Kasumi-1 (cell line): ENCODE results near the gene FNBP1L.
"Not testable (repeated sequence)": the region's sequence is repeated elsewhere in the genome, so short reads cannot be mapped to it uniquely, and the experiment has no call there.

ENCODE experiments used
- DNase-seq, 2 experiments: peaks; one replicate each; lab custom pipeline; 2025; lab: John Stamatoyannopoulos, UW

FNBP1L gene

DNA sequence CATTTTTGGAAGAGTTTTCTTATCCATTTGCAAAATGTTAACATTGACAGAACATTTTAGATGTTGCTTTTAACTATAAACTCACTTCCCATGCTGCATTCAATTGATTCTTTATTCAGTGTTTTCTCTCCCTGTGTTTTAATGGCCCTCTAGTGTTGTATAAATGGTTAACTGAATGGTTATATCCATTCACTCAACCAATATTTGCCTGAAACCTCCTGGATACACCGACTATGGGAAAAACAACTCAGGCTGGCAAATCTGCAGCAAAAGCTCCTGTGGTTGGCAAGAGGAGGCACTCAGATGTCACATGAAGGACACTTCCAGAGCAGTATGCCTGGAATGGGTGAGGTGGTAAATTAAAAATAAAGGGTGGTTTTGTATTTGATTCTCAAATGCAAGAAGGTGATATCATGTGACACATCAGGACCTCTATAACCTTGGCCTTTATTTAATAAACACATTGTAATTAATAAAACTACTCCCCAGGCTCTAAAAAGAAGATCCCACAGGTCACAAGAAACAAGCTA lies 126.1 kb downstream of the FNBP1L start:
- DNase-seq, result no peak

DNA sequence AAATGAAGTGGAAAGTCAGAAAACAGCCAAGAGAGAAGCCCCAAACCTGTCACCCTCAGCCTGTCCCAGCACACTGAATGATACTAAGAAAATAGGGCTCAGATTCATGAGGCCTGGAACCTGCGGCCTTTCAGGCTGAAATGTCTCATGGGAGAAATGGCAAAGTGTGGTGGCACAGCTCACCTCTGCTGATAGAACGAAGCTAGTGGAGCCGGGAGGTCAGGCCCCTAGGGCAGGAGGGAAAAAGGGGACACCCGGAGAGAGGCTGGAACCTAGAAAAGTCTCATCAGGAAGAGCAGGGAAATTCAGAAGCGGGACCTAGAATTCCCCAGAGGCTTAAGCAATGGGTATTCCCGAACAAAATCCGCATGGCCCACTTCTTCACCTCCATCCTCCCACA lies 126.6 kb downstream of the FNBP1L start:
- DNase-seq, result no peak

DNA sequence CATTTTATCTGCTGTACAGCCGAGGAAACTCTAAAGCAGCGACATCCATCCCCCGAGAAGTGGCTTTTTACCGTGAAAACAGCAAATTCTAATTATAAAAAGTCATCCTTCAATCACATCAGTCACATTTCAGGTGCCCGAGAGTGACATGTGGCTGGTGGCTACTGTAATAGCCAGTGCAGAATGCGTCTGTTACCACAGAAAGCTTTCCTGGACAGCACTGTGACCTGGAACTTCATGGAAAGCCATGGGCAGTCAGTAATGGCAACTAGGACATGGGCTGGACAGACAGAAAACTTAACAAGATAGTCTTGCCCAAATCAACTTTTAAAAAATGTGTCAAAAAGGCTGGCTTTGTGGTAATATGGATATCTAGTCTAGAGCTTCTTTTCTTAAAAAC lies 127.1 kb downstream of the FNBP1L start:
- no peak for DNase-seq

DNA sequence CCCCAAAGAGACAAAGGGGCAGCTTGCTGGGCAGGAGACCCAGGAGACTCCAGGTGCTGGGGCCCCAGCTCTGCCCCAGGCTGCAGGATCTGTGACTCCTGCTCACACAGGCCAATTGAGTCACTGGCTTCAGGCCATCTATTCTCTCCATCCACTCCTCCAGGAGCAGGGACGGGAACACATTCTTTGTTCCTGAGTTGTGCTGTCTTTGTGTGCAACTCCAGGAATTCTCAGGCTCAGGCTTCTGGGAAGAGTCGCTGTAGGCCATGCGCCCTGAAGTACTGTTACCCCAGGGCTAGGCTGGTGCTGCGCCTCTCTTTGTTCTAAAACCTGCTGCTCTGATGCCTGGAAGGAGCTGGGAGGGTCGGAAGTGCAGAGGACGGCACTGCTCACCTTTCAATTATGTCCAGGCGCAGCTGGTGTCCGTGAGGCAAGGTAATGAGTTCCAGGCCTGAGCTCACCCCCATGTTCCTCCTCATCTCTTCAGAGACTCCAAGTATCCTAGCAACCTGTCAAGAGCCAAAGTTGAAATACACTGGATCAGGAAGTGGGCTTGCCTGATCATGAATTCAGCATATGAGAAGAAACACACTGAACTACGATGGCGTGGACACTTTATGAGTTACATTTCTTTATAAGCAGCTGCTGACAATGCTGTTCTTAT lies 127.8 kb downstream of the FNBP1L start:
- DNase-seq, result no peak

DNA sequence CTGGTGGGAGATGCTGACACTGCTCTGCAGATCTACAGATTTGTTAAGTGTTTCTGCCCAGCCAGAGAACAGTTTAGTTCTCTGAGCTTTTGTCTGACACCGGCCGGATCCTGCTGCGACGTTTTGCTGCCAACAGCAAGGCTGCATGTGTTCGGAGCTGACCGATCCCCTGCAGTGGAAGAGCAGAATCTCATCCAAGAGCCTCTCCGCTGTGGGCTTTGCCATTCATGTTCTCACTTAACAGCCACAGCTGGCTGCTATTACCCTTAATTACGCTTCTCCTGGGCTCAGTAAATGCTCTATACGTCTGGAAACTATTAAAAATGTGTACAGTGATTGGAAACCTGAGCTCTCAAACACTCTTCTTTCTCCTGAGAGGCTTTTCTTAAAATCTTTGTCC lies 128.4 kb downstream of the FNBP1L start:
- no peak for DNase-seq

DNA sequence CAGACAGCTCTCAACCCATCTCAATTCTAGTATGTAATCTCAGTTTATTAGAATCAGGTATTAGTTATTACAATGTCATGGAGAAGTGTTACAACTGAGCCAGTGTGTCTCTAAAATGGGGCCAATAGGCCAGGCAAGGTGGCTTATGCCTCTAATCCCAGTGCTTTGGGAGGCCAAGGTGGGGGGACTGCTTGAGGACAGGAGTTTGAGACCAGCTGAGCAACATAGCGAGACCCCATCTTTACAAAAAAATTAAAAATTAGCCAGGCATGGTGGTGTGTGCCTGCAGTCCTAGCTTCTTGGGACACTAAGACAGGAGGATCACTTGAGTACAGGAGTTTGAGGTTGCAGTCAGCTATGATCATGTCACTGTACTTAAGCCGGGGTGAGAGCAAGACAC lies 128.8 kb downstream of the FNBP1L start:
- DNase-seq, result no peak

DNA sequence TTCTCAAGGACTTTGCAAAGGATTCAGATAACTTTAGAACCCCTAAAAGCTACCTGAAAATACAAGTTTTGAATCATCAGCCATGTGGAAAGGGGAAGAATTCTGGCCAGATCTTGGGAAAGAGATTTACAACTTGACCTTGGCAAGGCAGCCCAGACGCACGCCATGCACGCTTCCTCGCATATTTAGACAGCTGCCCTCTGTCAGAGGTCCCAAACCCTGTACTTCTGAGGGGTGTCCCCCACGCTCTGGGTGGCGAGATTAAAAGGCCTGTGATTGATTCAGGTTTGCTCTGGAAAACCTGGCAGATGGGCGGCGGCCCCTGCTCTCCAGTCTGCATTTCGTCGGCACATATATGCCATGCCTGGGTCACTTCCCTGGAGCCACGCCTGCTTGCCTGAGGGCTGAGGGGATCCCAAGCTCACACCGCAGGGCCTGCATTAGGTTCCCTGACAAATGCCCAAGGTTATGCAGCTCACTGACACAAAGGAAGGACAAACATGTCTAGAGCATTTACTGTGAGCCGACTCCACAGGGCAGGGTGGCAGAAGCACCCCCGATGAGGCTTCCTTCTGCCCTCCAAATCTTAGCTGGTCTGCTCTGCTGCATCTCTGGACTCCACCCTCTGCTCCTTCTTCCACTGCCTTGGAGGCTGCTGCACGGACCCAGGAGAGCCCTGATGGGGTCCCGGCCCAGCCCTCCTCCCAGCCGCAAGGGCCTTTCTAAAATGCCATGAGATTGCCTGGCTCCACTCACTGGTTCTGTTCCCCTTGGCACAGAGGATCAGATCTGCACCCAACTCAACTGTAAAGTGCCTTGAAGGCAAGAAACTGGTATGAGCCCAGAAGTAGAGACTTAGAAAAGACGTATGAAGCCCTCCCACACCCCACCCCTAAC lies 129.9 kb downstream of the FNBP1L start:
- DNase-seq, result no peak

DNA sequence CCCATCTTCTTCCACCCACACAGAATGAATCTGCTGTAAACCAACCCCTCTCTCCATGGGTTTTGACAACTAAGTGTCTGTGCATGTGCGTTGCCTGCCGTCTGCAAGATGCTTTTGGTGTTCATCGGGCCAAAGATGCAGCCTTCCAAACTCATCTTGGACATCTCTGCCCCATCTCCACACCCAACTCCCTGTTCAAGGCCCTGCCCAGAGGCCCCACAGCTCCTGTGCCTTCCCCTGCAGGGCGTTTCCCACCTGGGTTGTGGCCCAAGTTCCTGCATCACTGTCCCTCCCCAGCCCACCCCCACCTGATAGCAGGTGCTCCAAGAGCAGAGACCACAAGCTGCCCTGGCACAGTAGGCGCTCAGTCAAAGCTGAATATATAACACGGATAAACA lies 130.5 kb downstream of the FNBP1L start:
- DNase-seq, result no peak

DNA sequence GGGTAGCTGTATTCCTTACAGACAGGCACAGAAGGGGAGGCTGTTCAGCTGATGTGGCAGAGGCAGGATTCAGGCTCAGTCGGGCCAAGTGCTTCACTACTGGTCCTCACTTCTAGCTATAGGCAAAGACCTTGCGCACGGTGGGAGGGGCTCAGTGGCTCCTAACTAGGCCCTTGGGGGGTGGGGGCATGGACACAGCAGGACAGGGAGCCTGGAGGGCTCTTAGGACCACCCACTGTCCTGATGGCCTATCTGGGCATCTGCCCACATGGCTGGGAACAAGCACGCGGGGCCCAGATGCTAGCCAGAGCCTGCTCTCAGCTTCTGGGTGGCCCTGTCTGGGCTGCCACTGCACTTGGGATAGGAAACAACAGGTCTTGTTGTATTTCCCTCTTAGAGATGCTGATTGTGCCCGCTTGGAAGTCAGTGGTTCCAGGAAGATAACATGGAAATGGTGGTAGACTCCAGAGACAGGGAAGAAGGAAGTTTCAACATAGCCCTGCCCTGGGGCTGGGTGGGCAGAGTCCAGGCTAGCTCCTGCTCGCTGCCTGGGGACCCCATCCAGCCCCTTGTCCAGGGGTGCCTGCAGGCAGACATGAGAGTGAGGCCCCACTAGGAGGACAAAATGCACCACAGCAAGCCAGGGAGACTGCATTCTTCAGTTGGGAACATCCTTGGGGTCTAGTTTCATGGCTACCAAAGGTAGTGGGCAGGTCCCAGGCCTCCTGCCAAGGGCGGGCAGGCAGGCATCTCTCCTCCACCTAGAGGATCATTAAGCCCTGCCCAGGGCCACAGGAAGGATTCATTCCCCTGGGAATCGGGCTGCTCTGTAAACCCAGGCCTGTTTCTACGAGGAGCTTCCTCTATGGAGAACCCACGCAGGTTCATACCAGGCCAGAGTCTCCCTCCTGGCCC lies 131.2 kb downstream of the FNBP1L start:
- no peak for DNase-seq

DNA sequence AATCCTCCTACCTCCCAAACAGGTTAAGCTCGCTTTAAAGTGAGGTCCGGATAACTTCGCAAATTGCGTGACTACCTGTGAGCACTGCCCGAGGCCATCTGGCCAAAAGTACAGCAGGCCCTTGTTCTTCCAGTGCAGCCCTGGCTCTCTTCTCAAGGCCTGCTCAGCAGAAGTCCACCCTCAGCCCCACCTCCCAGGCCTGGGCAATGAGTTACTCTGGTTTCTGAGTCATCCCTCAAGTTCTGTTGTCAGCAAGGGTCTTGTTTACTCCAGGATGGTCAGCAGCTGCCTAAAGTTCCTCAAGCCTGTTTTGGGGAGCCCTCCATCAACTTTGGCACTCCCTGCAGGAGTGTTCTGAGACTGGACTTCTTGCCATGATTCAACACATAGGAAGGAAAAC lies 132.0 kb downstream of the FNBP1L start:
- DNase-seq, result no peak

DNA sequence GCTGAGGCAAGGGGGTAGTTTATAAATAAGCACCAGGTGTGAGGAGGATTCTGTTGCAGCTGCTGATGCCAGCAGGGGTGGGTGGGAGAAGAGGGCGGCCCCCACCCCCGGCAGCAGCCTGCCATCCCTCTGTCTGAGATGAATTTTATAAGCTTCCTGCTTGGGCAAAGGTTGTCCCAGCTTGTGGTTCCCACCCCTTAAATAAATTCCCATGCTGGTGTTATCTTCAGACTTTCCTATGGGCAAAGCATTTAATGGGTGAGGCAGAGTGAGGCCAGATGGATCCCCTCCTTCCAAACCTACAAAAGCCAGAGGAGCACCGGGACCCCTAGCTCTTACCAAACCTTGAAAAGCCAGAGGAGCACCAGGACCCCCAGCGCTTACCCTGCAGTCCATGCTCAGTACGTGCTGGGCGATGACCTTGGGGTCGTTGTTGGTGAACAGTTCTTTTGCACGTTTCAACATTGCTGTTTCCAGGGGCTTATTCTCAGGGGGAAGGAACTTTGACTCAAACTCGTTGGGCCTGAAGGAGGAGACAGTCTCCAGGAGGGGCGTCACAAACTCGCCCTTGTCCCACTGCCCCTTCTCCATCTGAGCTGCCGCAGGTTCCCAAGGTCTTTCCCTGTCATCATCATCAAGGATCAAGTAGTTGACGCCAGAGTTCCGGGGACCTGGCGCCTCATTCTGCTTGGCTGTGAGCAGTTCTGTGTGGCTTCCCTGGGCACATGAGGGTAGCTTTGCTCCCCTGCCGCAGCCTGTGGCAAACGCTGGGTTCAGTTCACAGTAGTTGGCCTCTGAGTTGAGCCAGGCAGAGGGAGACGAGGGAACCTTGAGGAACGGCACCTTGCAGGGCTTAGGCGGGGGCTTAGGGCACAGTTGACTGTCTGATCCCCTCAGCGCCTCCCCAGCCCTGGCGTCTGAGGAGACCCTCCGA lies 134.3 kb downstream of the FNBP1L start:
- DNase-seq, result no peak

DNA sequence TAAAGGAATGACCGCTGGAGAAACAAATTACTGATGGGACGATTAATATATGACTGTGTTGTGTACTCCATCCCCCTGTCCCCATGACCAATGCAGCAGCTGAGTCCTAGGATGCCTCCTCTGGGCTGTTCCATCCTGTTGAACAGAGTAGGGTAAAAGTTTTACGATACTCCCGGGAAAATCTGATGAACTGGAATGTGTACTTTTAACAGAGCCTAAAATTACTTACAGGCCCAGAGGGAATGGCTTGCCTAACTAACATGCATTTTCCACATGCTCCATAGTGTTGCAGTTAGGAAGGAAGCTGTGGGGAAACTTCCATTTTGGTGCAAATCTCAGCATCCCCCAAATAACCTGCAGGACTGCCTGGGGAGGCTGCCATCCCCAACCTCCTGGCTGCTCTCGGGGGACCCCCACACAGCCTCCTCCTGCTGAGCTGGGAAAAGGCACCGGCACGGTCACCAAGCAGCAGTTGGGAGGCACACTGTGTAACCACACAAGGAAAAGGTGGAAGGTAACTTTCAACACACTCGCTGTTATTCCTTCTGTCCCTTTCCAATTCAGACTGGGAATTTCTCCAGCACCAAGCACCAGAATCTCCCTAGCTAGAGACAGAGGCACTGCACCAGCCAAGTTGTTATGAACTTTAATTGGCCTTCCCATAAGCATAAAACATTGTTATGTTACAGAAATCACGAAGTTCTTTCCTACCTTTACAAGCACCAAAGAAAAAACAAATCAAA lies 136.5 kb downstream of the FNBP1L start:
- DNase-seq, result no peak

DNA sequence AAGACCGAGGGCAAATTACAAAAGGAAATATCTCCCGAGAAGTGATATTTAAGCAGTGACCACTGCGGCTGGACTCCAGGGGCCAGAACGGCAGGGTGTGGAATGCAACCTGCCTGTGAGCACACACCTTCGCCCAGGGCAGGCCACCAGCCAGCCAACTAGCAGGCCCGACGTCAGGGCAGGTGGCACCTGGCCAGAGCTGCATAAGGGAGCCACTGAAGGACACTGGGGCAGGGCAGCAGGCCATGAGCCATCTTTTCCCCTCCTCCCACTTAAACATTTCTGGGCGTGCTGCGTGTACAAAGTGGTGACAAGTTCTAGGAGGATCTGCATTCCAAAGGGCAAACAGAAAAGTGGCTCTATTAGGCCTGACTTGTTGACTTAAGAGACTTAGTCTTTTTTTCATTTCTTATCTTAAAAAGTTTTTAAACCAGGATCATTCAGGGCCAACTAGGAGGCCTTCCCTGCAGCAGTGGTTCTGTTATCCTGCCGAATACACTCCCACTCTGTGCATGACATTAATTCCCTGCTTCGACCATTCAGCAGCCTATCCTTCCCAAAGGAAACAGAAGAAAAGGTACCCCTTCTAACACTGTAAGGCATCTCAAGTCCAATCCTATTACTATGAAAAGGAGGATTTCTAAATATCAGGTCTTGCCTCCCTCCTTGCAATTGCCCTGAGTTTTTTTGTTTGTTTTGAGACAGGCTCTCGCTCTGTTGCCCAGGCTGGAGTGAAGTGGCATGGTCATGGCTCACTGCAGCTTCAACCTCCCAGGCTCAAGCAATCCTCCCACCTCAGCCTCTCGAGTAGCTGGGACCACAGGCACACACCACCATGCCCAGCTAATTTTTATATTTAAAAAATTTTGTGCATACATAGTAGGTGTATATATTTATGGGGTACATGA lies 137.4 kb downstream of the FNBP1L start:
- DNase-seq, result no peak

DNA sequence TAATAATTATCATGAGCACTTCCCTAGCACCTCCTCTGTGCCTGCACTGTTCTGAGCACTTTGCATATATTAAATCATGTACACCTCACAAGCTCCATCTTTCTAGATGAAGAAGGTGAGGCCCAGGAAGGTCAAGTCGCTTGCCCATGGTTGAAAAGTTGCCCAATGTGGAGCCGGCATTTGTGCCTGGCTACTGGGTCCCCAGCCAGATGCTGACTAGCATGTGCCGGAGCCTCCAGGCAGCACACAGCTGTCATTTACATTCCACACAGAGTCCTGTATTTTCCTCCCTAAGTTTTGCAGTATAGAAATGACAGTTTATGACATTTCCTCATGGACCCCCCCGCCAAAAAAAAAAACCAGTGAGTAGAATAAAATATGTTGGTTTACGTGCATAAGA lies 139.4 kb downstream of the FNBP1L start:
- DNase-seq, result no peak

DNA sequence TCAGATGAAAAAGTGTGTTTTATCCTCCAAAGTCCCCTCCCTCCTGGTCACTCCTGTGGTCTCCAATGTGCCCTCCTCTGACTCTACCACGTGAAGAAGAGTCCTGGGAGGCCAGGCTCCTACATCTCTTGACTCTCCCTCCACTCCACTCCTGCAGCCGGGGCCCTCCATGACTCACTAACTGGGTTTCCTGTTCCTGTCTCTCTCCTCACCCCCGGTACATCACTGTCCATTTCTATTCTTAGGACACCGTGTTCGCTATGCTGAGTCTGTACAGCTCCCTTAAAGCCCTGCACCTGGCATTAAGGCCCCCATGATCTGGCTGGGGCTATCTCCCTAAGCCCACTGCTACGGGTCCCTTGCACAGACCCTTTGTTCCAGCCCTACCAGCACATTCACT lies 140.3 kb downstream of the FNBP1L start:
- DNase-seq, result peak; percentile 77 to 83

DNA sequence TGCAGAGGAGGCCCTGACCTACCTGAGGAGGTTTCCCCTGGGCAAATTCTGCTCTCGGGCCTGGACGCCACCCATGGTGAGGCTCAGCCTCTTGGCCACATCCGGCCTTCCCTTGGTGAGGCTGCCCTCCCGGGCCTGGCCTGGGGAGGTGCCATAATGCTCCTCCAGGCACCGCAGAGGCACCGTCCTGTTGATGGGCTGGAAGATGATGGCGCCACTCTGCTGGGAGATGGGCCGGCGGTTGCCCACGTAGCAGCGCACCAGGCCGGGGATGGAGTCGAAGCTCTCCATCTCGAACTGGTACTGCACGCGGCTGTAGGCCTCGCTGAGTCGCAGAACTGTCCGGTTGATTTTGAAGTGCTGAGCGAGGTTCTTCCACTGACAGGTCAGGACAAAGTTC lies 141.0 kb downstream of the FNBP1L start:
- DNase-seq, result no peak

DNA sequence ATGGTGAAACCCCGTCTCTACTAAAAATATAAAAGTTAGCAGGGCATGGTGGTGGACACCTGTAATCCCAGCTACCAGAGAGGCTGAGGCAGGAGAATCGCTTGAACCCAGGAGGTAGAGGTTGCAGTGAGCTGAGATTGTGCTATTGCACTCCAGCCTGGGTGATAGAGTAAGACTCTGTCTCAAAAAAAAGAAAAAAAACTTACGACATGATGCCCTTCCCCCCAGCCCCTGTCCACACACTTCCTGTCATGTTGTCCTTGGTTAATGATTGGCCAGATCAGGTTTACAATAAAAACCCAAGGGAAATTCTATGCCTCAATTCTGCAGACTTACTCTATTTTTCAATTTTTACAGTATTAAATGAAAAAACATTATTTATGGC lies 143.4 kb downstream of the FNBP1L start:
- DNase-seq, result not testable (repeated sequence)

DNA sequence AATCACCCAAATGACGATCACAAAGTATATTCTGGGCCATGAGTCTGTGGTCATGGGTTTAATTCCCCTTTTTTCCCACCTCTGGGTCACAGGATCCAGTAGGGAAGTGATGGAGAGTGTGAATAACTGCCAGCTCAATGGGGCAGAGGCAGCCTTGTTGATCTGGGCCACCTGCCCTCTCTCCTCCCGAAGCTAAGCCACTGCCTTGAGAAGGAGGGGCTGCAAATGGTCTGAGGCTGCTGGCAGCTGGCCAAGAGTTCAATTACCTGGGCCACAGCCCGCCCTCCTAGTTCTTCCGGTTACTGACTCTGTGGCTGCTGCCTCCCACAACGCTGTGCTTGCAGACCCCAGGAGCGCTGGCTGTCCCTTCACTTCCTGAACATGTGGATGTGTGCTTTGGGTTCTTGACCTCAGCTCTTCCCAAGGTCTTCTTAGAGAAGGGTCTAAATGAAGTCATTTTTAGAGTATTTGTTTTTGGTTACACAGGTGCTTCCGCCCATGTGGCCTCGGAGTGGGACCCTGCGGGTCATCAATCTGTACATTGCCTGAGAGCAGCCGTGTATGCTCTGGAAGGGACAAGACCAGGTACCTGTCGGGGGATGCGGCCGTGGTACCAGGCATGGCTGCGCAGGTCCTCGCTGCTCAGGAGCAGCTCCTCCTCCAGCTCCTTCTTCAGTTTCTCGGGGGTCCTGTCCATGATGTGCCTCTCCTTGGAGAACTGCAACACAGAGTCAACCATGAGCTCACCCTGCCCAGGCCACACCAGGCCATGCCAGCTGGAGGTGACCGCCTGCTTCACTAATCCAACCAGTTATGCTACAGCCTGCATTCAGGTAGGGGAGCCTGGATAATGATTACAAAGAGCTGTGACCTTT lies 144.0 kb downstream of the FNBP1L start:
- peak; percentile 26 to 44 for DNase-seq
